Adipocyte (in vitro differentiated cells): ENCODE results near the gene TFB1M.
"Not testable (repeated sequence)": the region's sequence is repeated elsewhere in the genome, so short reads cannot be mapped to it uniquely, and the experiment has no call there.

ENCODE experiments used
- DNase-seq: peaks from one replicate; pipeline ENCODE4 v3.0.0-alpha.2; 2015; ENCODE audit warnings: low read depth
- H3K27me3 ChIP-seq: replicated peaks from 2 replicates; pipeline ENCODE4 v1.7.0; 2013; ENCODE audit warnings: mild to moderate bottlenecking, low read length, moderate library complexity; ENCODE audit not compliant: control insufficient read depth, insufficient read depth
- H3K36me3 ChIP-seq: 2 replicates; pipeline ENCODE4 v1.7.0; 2013; ENCODE audit warnings: low read length, mild to moderate bottlenecking, moderate library complexity; ENCODE audit not compliant: control insufficient read depth, insufficient read depth, severe bottlenecking
- H3K4me1 ChIP-seq: 2 replicates; pipeline ENCODE4 v1.7.0; 2013; ENCODE audit warnings: mild to moderate bottlenecking, low read length, moderate library complexity; ENCODE audit not compliant: control insufficient read depth, insufficient read depth
- H3K4me3 ChIP-seq: 2 replicates; pipeline ENCODE4 v1.7.0; 2013; ENCODE audit warnings: mild to moderate bottlenecking, low read length, moderate library complexity
- H3K9ac ChIP-seq: 2 replicates; pipeline ENCODE4 v1.7.0; 2013; ENCODE audit warnings: mild to moderate bottlenecking, low read length, moderate library complexity
- H3K9me3 ChIP-seq: 2 replicates; pipeline ENCODE4 v1.7.0; 2013; ENCODE audit warnings: mild to moderate bottlenecking, low read length, moderate library complexity; ENCODE audit not compliant: control insufficient read depth

The TFB1M gene

DNA sequence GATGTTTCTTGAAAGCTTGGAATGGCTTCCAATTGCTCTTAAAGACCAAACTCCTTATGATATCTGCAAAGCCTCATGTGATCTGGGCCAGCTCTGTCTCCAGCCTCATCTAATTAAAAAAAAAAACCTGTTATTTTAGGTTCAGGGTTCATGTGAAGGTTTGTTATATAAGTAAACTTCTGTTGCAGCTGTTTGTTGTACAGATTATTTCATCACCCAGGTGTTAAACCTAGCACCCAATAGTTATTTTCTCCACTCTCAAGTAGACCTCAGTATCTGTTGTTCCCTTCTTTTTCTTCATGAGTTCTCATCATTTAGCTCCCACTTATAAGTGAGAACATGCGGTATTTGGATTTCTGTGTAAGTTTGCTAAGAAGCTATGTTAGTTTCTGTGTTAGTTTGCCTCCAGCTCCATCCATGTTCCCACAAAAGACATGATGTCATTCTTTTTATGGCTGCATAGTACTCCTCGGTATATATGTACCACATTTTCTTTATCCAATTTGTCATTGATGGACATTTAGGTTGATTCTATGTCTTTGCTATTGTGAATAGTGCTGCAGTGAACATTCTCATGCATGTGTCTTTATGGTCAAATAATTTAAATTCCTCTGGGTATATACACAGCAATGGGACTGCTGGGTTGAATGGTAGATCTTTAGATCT is 30.2 kb upstream of the TFB1M start:
- DNase-seq = no peak
- peaks cover 22% of the 10 kb centered on the region for H3K9me3 ChIP-seq
- H3K36me3 ChIP-seq = no peaks in the 10 kb centered on the region
- peaks cover 7% of the 10 kb centered on the region for H3K4me1 ChIP-seq
- no peak overlapping the region for H3K4me3 ChIP-seq
- H3K27me3 ChIP-seq = no peaks in the 10 kb centered on the region
- no peak overlapping the region for H3K9ac ChIP-seq

DNA sequence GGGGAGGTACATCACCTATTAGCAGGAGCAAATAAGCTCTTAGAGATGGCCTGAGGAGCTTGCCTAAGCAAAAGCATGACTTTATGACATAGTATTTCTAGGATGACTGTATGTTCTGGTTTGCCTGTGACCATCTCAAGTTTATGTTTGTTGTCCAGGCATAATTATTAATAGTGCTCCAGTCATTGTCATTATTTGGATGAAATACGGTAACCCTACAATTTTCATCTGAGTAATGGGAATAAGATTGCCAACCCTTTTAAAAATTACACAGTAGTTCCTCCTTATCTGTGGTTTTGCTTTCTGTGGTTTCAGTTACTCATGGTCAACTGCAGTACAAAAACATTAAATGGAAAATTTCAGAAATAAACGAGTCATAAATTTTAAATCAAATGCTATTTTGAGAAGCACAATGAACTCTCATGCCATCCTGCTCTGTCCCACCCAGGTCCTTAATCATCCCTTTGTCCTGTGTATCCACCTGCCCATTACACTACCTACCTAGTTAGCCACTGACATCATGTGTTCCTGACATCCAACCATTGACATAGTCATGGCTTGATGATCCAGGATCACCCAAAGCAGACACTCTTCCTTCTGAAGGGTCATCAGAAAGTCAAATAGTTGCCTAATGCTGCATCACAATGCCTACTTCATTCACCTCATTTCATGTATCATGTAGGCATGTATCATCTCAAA is 27.0 kb upstream of the TFB1M start:
- H3K4me1 ChIP-seq = peaks cover 7% of the 10 kb centered on the region
- DNase-seq = peak; percentile 10
- H3K9ac ChIP-seq = no peak overlapping the region
- no peaks in the 10 kb centered on the region for H3K36me3 ChIP-seq
- no peak overlapping the region for H3K4me3 ChIP-seq
- no peaks in the 10 kb centered on the region for H3K27me3 ChIP-seq
- H3K9me3 ChIP-seq = peaks cover 21% of the 10 kb centered on the region

DNA sequence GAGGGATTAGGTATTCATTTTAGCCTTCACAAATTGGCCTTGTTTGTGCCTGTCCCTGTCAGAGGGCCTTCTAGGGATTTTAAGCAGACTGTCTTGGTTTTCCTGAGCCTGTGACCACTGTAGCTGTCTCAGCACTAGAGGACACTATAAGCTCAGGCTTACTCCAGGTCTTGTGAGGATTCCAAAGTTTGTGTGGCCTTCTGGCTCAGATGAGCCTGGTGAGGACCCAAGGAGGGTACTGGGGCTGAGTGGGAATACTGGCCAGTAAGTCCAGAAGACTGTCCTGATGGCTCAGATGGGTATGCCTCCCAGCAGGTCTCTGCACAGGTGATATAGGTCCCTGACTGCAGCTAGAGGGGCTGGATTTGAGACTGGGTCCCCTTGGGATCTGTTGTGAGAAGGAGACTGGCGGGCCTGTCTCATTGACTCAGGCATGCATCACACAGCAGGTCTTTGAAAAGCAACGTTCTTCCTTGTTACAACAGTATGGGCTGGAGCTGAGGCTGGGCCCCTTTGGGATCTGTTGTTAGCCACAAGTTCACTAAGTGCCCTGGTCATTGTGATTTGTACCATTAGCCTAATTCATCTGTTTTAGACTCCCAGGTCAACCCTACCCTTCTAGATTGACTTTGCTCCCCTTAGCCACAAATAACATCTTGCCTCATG is 26.3 kb upstream of the TFB1M start:
- Histone ChIP-seq H3K27me3 (no peaks in the 10 kb centered on the region), H3K9me3 (peaks cover 17% of the 10 kb centered on the region), H3K4me3 (no peak overlapping the region), H3K36me3 (no peaks in the 10 kb centered on the region), H3K4me1 (peaks cover 7% of the 10 kb centered on the region), H3K9ac (no peak overlapping the region)
- no peak for DNase-seq

DNA sequence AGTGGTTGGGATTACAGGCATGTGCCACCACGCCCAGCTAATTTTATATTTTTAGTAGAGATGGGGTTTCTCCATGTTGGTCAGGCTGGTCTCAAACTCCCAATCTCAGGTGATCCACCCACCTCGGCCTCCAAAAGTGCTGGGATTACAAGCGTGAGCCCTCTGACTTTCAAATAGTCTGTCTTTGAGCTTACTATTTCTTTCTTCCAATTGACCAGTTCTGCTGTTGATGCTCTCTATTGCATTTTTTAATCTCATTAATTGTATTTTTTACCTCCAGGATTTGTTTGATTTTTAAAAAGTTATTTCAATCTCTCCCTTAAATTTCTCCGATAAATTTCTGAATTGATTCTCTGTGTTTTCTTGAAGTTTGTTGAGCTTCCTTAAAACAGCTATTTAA is 25.6 kb upstream of the TFB1M start:
- not testable (repeated sequence) for H3K4me1 ChIP-seq, H3K4me3 ChIP-seq, DNase-seq, H3K9ac ChIP-seq, H3K36me3 ChIP-seq, H3K27me3 ChIP-seq
- H3K9me3 ChIP-seq = peaks cover 16% of the 10 kb centered on the region

DNA sequence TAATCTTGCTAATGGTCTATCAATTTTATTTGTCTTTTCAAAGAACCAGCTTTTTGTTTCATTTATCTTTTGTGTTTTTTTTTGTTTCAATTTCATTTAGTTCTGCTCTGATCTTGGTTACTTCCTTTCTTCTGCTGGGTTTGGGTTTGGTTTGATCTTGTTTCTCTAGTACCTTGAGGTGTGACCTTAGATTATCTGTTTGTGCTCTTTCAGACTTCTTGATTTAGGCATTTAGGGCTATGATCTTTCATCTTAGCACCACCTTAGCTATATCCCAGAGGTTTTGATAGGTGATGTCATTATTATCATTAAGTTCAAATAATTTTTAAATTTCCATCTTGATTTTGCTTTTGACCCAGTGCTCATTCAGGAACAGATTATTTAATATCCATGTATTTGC is 24.0 kb upstream of the TFB1M start:
- DNase-seq, H3K36me3 ChIP-seq, H3K27me3 ChIP-seq, H3K4me1 ChIP-seq, H3K9ac ChIP-seq, H3K4me3 ChIP-seq: not testable (repeated sequence)
- peaks cover 16% of the 10 kb centered on the region for H3K9me3 ChIP-seq

DNA sequence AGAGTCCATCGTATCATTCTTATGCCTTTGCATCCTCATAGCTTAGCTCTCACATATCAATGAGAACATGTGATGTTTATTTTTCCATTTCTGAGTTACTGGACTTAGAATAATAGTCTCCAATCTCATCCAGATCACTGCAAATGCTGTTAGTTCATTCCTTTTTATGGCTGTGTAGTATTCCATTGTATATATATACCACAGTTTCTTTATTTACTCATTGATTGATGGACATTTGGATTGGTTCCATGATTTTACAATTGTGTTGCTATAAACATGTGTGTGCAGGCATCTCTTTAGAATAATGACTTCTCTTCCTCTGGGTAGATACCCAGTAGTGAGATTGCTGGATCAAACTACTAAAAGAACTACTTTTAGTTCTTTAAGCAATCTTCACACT is 21.0 kb upstream of the TFB1M start:
- no peaks in the 10 kb centered on the region for H3K36me3 ChIP-seq
- H3K4me3 ChIP-seq = no peak overlapping the region
- H3K9me3 ChIP-seq = peaks cover 13% of the 10 kb centered on the region

DNA sequence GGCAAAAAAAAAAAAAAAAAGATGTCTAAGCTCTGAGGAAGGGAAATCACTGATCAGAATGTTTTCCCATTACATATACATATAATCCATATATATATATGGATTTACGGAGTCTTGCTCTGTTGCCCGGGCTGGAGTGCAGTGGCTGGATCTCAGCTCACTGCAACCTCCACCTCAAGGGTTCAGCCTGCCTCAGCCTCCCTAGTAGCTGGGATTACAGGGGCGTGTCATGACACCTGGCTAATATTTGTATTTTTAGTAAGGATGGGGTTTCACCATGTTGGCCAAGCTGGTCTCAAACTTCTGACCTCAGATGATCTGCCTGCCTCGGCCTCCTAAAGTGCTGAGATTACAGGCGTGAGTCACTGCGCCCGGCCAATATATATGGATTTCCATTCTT is 19.8 kb upstream of the TFB1M start:
- H3K4me1 ChIP-seq, H3K27me3 ChIP-seq, H3K4me3 ChIP-seq, DNase-seq, H3K36me3 ChIP-seq, H3K9me3 ChIP-seq, H3K9ac ChIP-seq: not testable (repeated sequence)

More for the DNA sequence above, 21.0 kb upstream of the TFB1M start:
- Histone ChIP-seq H3K9ac (no peak overlapping the region), H3K27me3 (no peaks in the 10 kb centered on the region), H3K4me1 (no peaks in the 10 kb centered on the region)
- DNase-seq = no peak

DNA sequence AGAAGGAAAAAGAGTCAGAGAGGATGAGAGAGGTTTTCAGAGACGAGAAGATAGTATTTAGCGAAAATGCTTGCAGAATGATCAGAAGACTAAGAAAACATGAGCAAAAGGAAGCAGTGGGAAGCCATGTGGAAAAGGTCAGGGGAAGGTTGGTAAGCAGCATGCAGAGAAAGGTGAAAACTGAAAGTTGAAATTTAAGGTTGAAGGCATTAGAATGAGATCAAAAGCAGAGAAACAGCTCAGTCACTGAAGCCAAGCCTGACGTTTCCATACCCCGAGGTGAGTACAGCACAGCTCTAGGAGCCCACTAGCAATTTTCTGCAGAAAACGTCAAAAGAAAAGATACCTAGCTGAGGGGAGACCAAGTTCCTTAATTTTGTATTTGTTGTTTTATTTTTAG is 19.1 kb upstream of the TFB1M start:
- Histone ChIP-seq H3K9ac (no peak overlapping the region), H3K27me3 (no peaks in the 10 kb centered on the region)
- no peak for DNase-seq

DNA sequence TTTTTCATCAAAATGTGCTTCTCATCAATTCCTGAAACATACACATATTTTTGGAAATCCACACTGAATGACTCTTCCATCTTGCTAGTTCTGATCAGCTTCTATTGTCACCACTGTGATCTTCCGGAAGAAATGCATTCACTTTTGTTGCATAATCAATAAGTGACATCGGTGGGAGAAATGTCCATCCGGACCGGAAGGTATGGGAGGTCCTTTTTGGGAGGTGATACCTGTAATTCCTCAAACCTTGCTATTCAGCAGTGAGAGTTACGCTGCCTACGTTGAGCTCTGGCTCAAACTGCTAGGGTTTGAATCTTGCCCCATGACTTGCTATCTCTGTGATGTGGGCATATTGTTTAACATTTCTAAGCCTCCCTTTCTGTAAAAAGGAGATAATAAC is 16.6 kb upstream of the TFB1M start:
- H3K9me3 ChIP-seq = no peaks in the 10 kb centered on the region
- no peaks in the 10 kb centered on the region for H3K36me3 ChIP-seq
- no peak overlapping the region for H3K9ac ChIP-seq
- H3K4me3 ChIP-seq = no peak overlapping the region
- H3K27me3 ChIP-seq = no peaks in the 10 kb centered on the region
- H3K4me1 ChIP-seq = peaks cover 8% of the 10 kb centered on the region
- DNase-seq = no peak

More for the DNA sequence above, 19.1 kb upstream of the TFB1M start:
- no peaks in the 10 kb centered on the region for H3K4me1 ChIP-seq
- no peak overlapping the region for H3K4me3 ChIP-seq
- H3K9me3 ChIP-seq = peaks cover 4% of the 10 kb centered on the region
- no peaks in the 10 kb centered on the region for H3K36me3 ChIP-seq

DNA sequence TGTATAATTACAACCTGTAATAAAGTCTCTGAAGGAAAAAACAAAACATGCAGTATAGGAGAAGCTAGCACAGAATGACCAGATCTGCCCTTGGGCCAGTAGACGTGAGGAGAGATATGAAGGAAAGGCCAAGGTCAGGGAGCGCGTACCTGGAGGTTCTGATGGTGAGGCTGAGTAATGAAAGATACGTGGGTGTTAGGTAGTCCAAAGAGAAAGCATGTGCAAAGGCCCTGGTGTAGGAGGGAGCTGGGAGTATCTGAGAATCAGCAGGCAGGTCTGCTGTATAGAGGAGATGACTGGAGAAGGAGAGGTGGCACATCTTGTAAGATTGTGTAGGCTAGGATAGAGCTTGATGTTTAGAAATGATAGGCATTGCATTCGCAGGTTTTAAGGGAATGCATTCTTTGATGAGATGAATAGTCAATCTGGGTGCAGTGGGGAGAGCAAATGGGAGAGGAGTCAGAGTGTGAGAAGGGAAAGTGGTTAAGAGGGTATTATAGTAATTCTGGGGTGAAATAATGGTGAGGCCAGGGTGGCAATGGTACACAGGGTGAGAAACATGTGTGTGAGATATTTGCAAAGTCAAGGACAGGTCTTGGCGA is 15.9 kb upstream of the TFB1M start:
- no peak overlapping the region for H3K9ac ChIP-seq
- H3K36me3 ChIP-seq = no peaks in the 10 kb centered on the region
- no peak for DNase-seq
- H3K9me3 ChIP-seq = no peaks in the 10 kb centered on the region
- H3K4me3 ChIP-seq = no peak overlapping the region
- H3K27me3 ChIP-seq = no peaks in the 10 kb centered on the region
- H3K4me1 ChIP-seq = peaks cover 13% of the 10 kb centered on the region

DNA sequence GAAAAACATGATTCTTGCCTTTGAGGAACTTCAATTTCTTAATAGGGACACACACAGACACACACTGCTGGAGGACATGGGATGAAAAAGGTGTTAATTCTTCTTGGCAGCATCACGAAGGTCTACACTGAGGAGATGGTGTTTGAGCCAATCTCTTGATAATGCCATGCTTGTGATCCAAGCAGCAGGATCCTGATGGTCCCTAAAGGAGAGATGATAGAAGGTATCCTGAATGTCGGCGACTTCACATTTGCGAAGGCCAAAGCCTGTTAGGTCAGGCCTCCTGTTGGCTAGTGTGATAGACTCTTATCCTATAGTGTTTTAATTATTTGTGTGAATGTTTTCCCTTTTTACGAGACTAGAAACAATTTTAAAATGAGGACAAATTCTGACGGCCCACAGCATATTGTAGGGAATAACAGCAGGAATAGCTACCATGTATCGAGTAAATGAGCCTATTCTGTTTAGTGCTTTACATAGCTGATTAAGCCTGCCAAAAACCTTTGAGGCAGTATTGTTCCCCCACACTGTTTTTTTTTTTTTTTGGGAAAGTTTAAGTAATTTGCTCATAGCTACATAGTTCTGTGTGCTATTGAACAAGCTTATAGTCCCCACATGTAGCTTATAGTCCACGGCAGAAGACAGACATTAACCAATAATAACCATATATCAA is 15.3 kb upstream of the TFB1M start:
- no peak overlapping the region for H3K4me3 ChIP-seq
- H3K9me3 ChIP-seq = no peaks in the 10 kb centered on the region
- no peak for DNase-seq
- H3K9ac ChIP-seq = no peak overlapping the region
- peaks cover 13% of the 10 kb centered on the region for H3K4me1 ChIP-seq
- H3K36me3 ChIP-seq = no peaks in the 10 kb centered on the region
- H3K27me3 ChIP-seq = no peaks in the 10 kb centered on the region
